ENCODE results near the gene POLR2J.
A peak's percentile ranks its signal among the peaks of the same experiment; 100 is the strongest.

The POLR2J gene

DNA sequence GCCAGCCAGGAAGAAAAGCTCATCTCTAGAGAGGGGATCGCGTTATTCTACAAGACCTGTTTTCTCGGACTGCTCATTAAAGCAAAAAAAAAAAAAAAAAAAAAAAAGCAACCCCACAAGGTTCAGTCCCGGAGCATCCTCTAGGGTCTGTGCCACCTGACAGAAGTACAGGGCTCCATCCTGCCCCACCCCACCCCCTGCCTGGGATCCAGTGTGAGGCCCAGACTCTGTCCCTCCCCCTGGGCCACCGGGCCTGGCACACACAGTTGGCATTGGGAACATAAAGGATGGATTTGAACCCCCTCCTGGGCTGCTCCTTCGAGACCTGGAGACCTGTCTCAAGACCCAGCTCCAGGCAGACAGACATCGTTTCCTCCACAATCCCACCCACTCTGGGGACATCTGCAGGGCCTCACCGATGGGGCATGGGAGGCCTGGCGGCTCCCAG, 44.7 kb downstream of the POLR2J start:
- no peak for DNase-seq

DNA sequence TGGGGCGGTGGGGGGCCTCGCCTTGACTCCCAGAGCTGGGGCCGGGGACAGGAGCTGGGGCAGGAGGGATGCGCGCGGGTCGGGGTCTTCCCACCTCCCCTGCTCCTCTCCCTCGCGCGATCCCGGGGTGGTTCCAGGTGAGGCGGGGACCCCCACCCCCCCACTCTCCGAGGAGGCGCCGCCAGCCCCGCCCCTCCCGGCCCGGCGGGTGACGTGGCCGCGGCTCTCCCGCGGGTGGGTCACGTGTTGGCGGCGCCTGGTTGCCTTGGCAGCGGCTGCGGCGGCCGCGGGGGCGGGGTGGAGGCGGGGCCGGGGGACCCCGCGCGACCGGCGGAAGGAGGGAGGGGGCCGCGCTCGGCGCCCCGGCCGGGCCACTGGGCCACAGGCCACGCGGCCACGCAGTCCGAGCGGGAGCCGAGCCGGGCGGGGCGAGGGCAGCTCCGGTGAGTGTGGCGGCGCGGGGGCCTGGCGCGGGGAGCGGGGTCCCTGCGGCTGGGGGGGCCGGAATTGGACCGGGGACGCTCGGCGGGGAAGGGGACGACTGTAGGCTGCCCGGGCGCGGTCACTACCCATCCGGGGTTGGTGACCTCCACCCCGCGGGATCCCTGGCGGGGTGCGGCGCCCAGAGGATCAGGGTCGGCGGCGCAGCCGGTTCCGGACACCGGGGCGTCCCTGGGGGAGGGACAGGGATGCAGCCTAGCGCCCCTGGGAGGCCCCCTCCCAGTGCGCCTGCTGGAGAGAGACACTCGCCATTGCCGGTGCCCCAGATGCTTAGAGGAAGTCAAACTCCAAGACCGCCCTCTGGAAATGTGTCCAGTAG, 45.3 kb downstream of the POLR2J start, which contains the start of gene ORAI2:
ORAI2 (plus strand) TSS at position 357 of the 820 bp plus-strand sequence. CDS start 5,382 bp downstream, outside the sequence.
- peak; percentile 86 to 89 for DNase-seq

DNA sequence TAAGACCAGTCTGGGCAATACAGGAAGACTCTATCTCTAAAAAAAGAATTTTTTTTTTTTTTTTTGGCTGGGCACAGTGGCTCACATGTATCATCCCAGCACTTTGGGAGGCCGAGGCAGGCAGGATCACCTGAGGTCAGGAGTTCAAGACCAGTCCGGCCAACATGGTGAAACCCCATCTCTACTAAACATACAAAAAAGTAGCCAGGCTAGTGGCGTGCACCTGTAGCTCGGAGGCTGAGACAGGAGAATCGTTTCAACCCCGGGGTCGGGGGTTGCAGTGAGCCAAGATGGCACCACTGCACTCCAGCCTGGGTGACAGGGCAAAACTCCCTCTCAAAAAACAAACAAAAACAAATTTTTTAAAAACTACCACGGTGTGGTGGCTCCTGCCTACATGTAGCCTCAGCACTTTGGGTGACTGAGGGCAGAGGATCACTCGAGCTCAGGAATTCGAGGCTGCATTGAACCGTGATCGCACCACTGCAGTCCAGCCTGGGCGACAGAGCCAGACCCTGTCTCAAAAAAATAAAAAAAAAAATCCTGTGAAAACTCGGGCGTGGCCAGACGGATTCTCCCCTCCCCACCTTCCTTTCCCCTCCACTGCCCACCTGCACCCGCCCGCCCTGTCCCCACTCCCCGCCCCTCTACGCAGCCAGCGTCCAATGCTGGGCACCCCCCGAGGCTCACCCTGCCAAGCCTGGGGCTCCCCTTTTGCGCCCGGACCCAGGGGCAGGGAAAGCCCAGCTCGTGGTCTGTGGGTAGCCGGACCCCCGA, 46.1 kb downstream of the POLR2J start:
- DNase-seq = no peak

DNA sequence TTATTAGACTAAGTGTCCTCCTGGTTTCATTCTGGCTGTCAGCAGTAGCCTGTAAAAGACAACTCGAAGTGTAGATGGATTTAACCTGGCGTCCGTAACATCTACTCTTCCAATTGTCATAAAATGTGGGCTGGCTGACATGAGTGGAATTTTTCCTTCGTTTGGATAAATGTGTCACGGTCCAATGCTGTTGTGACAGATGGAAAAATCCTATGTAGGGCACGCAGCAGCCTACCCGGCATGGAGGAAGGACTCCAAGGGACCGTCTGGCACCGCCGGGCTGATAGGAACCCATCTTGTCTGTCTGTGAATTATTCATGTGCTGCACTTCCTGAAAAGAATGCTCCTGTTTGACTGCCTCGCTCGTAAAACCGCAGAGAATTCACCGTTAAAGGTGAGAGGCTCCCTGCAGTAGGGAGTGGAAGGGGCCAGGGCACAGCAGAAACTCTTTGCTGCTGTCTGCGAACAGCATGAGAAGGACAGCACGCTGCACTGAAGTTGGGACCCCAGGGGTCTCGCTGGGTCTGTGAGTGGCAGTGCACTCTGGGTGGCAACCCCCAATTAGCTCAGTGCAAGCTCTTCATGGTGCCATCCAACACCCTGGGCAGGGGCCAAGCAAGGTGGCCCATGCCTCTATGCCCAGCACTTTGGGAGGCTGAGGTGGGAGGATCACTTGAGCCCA, 47.0 kb downstream of the POLR2J start:
- peak; percentile 39 to 67 for DNase-seq

DNA sequence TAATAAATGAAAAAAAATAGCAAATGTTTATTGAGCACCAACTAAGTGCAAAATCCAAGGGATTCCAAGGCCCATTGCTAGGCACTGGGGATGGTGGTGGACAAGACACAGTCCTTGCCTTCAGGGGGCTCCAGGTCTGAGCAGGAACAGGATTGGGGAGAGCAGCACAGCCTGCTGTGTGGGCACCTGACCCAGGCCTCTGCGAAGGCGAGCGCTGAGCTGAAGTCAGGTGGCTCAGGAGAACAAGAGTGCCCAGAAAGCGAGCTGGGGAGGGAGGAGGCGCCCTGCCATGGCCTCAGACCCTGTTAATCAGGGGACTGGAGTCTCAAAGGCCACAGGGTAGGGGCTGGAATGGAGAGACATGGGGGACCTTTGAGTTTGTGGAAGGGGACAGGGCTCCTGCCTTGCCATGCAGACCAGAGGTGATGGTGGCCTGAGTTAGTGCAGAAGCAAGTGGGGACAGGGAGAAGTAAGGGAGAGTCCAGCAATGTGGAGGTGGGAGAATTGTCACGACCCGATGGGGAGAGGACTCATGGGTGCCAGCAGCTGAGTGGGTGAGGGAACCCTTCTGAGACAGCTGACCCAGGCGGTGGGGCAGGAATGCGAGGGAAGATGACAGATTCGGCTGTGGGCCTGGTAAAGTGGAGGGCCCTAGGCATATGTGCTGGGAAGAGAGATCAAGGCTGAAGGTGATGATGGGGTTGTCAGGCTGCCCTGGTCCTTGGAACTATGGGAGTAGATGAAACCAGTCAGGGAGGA, 49.4 kb downstream of the POLR2J start:
- no peak for DNase-seq

DNA sequence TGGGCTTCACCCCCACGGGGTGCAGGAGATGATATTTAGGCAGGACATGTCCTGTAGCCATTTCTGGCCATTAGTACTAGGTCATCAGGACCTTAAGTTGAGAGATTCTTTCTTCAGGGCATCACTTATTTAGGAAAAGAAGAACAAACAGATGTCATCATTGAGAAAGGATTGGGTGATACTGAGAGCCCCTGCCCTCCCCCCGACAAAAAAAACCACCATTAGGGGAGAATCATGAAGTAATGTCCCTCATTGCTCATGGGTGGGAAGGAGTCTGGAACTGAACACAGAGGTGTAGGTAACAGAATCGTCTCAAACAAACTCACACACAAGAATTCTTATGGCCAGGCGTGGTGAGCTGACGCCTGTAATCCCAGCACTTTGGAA, 51.7 kb downstream of the POLR2J start:
- no peak for DNase-seq

DNA sequence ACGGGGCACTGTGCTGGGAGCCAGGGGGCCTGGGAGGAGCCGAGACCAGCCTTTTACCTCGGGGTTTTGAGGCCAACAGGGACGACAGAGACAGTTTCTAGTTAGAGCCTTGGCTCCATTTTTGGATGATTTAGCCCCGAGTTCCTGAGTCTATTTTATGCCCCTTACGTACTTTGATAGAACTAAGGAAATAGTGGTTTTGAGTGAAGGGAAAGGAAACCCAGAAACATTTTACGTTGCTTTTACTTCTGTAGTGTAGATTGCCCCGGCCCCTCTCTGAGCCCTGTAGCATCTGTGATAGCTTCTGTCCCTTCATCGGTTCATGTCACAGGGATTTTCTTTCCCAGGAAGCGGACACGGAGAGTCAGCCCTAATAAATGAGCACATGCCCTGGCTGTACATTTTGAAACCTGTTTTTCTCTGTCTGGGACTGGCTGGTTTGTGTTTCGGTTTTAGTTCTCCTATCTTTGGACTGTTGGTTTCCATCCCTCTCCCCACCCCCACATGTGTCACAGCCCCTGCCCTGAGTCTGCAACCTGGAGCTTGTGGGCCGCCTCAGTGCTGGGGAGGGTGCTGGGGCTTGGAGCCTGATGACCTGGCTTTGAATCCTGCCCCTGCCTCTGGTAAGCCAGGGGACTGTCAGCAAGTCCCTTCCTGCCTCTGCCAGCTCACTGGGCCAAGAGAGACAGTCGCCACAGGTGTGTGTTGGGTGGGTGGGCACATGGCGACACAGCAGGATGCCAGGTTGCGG, 52.3 kb downstream of the POLR2J start:
- peak; percentile 65 to 86 for DNase-seq

DNA sequence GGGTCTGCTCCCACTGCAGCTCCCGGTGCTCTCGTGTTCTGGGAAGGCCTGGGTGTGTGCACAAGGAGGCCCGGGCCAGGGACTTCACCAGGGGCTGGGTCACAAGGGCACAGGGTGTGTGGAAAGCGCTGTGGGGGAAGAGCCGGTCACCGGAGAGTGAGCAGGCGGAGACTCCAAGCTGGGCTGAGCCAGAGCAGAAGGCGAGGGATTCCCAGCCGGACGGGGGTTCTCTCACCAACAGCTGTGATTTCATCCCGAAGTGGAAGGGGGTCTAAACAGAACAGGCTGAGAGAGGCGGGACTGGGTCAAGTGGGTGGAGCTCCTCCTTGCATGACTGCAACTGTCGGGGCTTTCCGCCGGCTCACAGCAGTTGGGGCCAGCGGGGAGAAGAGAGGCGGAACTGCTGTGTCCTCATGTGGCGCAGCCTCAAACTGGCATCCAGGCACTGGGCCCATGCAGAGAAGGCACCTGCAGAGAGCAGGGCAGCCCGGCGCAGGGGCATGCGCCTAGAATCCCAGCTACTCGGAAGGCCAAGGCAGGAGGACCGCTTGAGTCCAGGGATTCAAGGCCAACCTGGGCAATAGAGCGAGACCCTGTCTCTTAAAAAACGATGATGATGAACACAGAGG, 53.0 kb downstream of the POLR2J start:
- peak; percentile 77 to 87 for DNase-seq

DNA sequence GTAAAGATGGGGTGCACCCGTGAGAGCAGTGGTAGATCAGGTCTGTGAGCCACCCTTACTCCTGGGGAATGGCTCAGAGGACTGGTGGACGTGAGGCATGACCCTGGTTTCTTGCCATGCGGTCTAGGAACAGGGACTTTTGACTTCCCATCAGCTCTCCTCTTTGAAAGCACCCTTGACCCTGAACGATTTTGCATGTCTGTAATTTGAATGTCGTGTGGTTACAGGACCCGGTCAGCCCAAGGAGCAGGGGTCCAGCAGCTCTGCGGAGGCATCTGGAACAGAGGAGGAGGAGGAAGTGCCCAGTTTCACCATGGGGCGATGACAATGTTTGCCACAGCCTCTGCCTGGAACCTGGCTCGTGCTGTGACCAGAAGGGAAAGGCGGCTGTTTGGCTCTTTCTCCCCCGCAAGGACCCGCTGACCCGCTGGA, 53.9 kb downstream of the POLR2J start:
- no peak for DNase-seq

DNA sequence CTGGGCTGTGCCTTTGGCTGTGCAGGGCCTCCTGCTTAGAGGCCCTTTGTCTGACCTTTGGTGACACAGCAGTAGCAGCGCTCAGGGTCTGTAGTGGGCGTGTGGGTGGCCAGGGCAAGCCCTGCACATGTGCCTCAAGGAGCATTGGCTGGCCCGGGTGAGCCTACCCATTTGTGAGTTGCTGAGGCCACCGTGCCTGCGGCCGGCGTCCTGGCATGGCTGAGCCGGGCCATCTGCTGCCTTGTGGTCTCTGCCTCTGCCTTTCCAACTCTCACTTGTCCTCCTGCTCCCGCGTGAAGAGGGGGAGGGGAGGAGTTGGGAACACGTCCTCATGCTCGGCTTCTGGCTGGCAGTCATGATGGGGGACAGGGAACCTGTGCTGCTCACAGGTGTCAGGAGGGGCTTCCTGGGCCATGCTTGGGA, 54.6 kb downstream of the POLR2J start:
- no peak for DNase-seq

Measured in stimulated activated CD4-positive, alpha-beta T cell treated with anti-CD3 and anti-CD28 coated beads, Interleukin-4, amount 100 ng/mL, for 4 hours (primary cell).